Motor neuron (in vitro differentiated cells): Measurements from ENCODE around the gene APOO. TPM values are rescaled to one million over a fixed set of nuclear protein-coding genes. Genes with fewer than 3 reads are reported as not detected.

Source experiments
- ATAC-seq, 8 experiments: fragments of 200-7000 bp; cut with Tn5 transposase; replicated peaks in 6 of 8; 2 replicates each; pipeline ENCODE4 v1.8.0; 2021; ENCODE audit warnings: mild to moderate bottlenecking in 8 of 8, moderate library complexity in 8 of 8
- H3K27ac ChIP-seq, 2 donors: fragments of 250-450 bp; sonication (Bioruptor Pico); 2 replicates each; pipeline ENCODE4 v1.9.0; 2021; ENCODE audit warnings: antibody characterized with exemption in 2 of 2, mild to moderate bottlenecking in 2 of 2, moderate library complexity in 1 of 2
- H3K4me1 ChIP-seq, 2 donors: fragments of 250-450 bp; sonication (Bioruptor Pico); replicated peaks in 1 of 2; 2 replicates each; pipeline ENCODE4 v1.6.1; 2021; ENCODE audit warnings: antibody characterized with exemption in 2 of 2, mild to moderate bottlenecking in 2 of 2, moderate library complexity in 1 of 2
- H3K4me3 ChIP-seq, 5 donors: fragments of 250-450 bp; sonication (Bioruptor Pico); 2 replicates each; pipeline ENCODE4 v1.9.0; 2021; ENCODE audit warnings: antibody characterized with exemption in 5 of 5, mild to moderate bottlenecking in 5 of 5, moderate library complexity in 4 of 5
- WGBS, 10 experiments: fragments of 450-650 bp; shearing (Covaris generic); methylation state at CpG; one replicate each; pipeline ENCODE4 v1.0.0; 2022; 5-methylcytosine and 5-hydroxymethylcytosine counted together
- in situ Hi-C, 9 experiments: fragments of 400-800 bp; cut with MboI; loops; one replicate each; pipeline ENCODE4 v1.15.0; 2021; ENCODE audit warnings: low sequenced_read_pairs in 9 of 9, low pct_unique_long_range_greater_than_20kb in 2 of 9; ENCODE audit not compliant: unreplicated experiment in 9 of 9
- total RNA-seq, 8 experiments: library from RNA; unstranded; fragments of 300-600 nt; gene quantifications; 2 replicates each; pipeline versions ENCODE4 v1.2.3 to v1.2.4, GENCODE V29; 2022

Gene APOO
- total RNA-seq, 8 experiments from 2014 or later, result 26.1 to 78.8 (median 51.7) TPM

GRCh38 chrX:23932046-23932445 is 24.3 kb upstream of the APOO start:
- no peak overlapping the region for H3K27ac ChIP-seq
- ATAC-seq, result no peak
- peaks cover 0 to 14% of the 10 kb centered on the region in 2 donors for H3K4me1 ChIP-seq
- H3K4me3 ChIP-seq, result no peak overlapping the region
- in situ Hi-C loops, result no loop called here
- WGBS, 10 experiments, result 17 to 60% (median 43%) methylated on average over 1 of the region's 1 CpG; no CpG with 5 or more reads in 7 of the 10 experiments

GRCh38 chrX:23930894-23931604 is 23.3 kb upstream of the APOO start:
- WGBS, 10 experiments, result 29 to 71% methylated on average over 2 of the region's 2 CpGs; no CpG with 5 or more reads in 8 of the 10 experiments
- peak in 3 of 8 experiments; percentile 54 to 73 (median 70) for ATAC-seq
- Histone ChIP-seq H3K4me3 (no peak overlapping the region), H3K4me1 (peaks cover 0 to 4% of the 10 kb centered on the region in 2 donors), H3K27ac (no peak overlapping the region)
- in situ Hi-C loops, result no loop called here

- Histone ChIP-seq H3K27ac (no peak overlapping the region), H3K4me3 (no peak overlapping the region), H3K4me1 (no peaks in the 10 kb centered on the region)
- in situ Hi-C loops, result no loop called here
- ATAC-seq, result no peak
- WGBS, 10 experiments, result 83% methylated on average over 1 of the region's 4 CpGs; no CpG with 5 or more reads in 9 of the 10 experiments
These were observed 18.3 kb upstream of the APOO start for GRCh38 chrX:23926015-23926414.

- WGBS, 10 experiments, result 35 to 96% (median 80%) methylated on average over 1 to 7 of the region's 9 CpGs; no CpG with 5 or more reads in 5 of the 10 experiments
- H3K27ac ChIP-seq, result no peak overlapping the region
- H3K4me3 ChIP-seq, result no peak overlapping the region
- H3K4me1 ChIP-seq, result no peaks in the 10 kb centered on the region
- in situ Hi-C loops, result loop anchor here in 3 of 9 experiments (25.0 kb wide), 3 partner anchors 92 to 233 kb away; partner anchors contain the start of gene SAT1 (in 1 of the 3)
- peak in 1 of 8 experiments; percentile 47 for ATAC-seq
These were observed 12.1 kb upstream of the APOO start for GRCh38 chrX:23919706-23920320.

GRCh38 chrX:23919148-23919547 is 11.4 kb upstream of the APOO start:
- H3K4me3 ChIP-seq, result no peak overlapping the region
- 0 to 100% (median 92%) methylated on average over 1 of the region's 1 CpG; no CpG with 5 or more reads in 3 of the 10 experiments for WGBS, 10 experiments
- in situ Hi-C loops, result loop anchor here in 3 of 9 experiments (25.0 kb wide), 3 partner anchors 93 to 232 kb away; partner anchors contain the start of gene SAT1 (in 1 of the 3)
- no peak overlapping the region for H3K27ac ChIP-seq
- no peaks in the 10 kb centered on the region for H3K4me1 ChIP-seq
- no peak for ATAC-seq

- 14 to 91% (median 50%) methylated on average over 1 to 4 of the region's 5 CpGs; no CpG with 5 or more reads in 7 of the 10 experiments for WGBS, 10 experiments
These were observed 3.5 kb upstream of the APOO start for GRCh38 chrX:23911126-23911835.

GRCh38 chrX:23908219-23909004 is 674 bp upstream of the APOO start:
- 0 to 60% (median 21%) methylated on average over 2 to 11 of the region's 13 CpGs; no CpG with 5 or more reads in 5 of the 10 experiments for WGBS, 10 experiments
- in situ Hi-C loops, result loop anchor here in 3 of 9 experiments (10.0 to 25.0 kb wide), 4 partner anchors 104 to 221 kb away; partner anchors contain the start of gene SAT1 (in 1 of the 3)
- peak overlapping the region; percentile 35 to 72 for H3K27ac ChIP-seq
- peaks cover 0 to 3% of the 10 kb centered on the region in 2 donors for H3K4me1 ChIP-seq
- H3K4me3 ChIP-seq, result peak overlapping the region; percentile 53 to 60 (median 58)
- no peak for ATAC-seq

More at GRCh38 chrX:23911126-23911835, 3.5 kb upstream of the APOO start:
- H3K4me1 ChIP-seq, result peaks cover 0 to 3% of the 10 kb centered on the region in 2 donors
- ATAC-seq, result no peak
- H3K27ac ChIP-seq, result no peak overlapping the region
- in situ Hi-C loops, result loop anchor here in 3 of 9 experiments (25.0 kb wide), 3 partner anchors 101 to 224 kb away; partner anchors contain the start of gene SAT1 (in 1 of the 3)
- no peak overlapping the region for H3K4me3 ChIP-seq

GRCh38 chrX:23907111-23907497 is 634 bp downstream of the APOO start:
- WGBS, 10 experiments, result 0 to 2% methylated on average over 1 to 5 of the region's 12 CpGs; no CpG with 5 or more reads in 8 of the 10 experiments
- H3K4me1 ChIP-seq, result peaks cover 3% of the 10 kb centered on the region in 2 donors
- peak overlapping the region; percentile 62 to 85 for H3K27ac ChIP-seq
- in situ Hi-C loops, result loop anchor here in 3 of 9 experiments (10.0 to 25.0 kb wide), 4 partner anchors 105 to 220 kb away; partner anchors contain the start of gene SAT1 (in 1 of the 3)
- peak overlapping the region; percentile 53 to 60 (median 58) for H3K4me3 ChIP-seq
- ATAC-seq, result peak in 7 of 8 experiments; percentile 1 to 5 (median 2)

- H3K4me3 ChIP-seq, result no peak overlapping the region
- ATAC-seq, result peak in 1 of 8 experiments; percentile 3
- H3K27ac ChIP-seq, result no peak overlapping the region
- H3K4me1 ChIP-seq, result peaks cover 3 to 10% of the 10 kb centered on the region in 2 donors
- in situ Hi-C loops, result loop anchor here in 3 of 9 experiments (10.0 to 25.0 kb wide), 4 partner anchors 108 to 217 kb away; partner anchors contain the start of gene SAT1 (in 1 of the 3)
- 83 to 100% methylated on average over 1 to 2 of the region's 2 CpGs; no CpG with 5 or more reads in 8 of the 10 experiments for WGBS, 10 experiments
These were observed 3.6 kb downstream of the APOO start for GRCh38 chrX:23904096-23904495.

- H3K4me1 ChIP-seq, result peaks cover 3 to 10% of the 10 kb centered on the region in 2 donors
- in situ Hi-C loops, result loop anchor here in 3 of 9 experiments (10.0 to 25.0 kb wide), 4 partner anchors 110 to 215 kb away; partner anchors contain the start of gene SAT1 (in 1 of the 3)
- no peak overlapping the region for H3K27ac ChIP-seq
- no peak overlapping the region for H3K4me3 ChIP-seq
- ATAC-seq, result peak in 7 of 8 experiments; percentile 16 to 63 (median 39)
- 0 to 20% (median 0%) methylated on average over 1 to 2 of the region's 2 CpGs; no CpG with 5 or more reads in 6 of the 10 experiments for WGBS, 10 experiments
These were observed 5.3 kb downstream of the APOO start for GRCh38 chrX:23902419-23902818.

GRCh38 chrX:23901805-23902204 is 5.9 kb downstream of the APOO start:
- in situ Hi-C loops, result loop anchor here in 3 of 9 experiments (10.0 to 25.0 kb wide), 4 partner anchors 110 to 215 kb away; partner anchors contain the start of gene SAT1 (in 1 of the 3)
- ATAC-seq, result peak; percentile 52 to 89 (median 72)
- H3K4me1 ChIP-seq, result peaks cover 3 to 10% of the 10 kb centered on the region in 2 donors
- WGBS, 10 experiments, result no CpG with 5 or more reads among the region's 1 CpG
- H3K4me3 ChIP-seq, result no peak overlapping the region
- H3K27ac ChIP-seq, result no peak overlapping the region
